GM12891 (cell line): Measurements from ENCODE around the gene ZRANB3.

Experiments used
- PAX5 ChIP-seq: IDR thresholded peaks from 2 replicates; pipeline ENCODE4 v1.6.1; 2011; ENCODE audit warnings: low read length, moderate library complexity, mild to moderate bottlenecking; ENCODE audit not compliant: insufficient read depth, severe bottlenecking
- POLR2A ChIP-seq: IDR thresholded peaks from 2 replicates; pipeline ENCODE4 v1.6.1; 2011; ENCODE audit warnings: low read depth, low read length, control low read depth
- POLR2AphosphoS5 ChIP-seq: IDR thresholded peaks from 2 replicates; pipeline ENCODE4 v1.6.1; 2011; ENCODE audit warnings: low read depth, low read length, control low read depth
- POU2F2 ChIP-seq: IDR thresholded peaks from 2 replicates; pipeline ENCODE4 v1.6.1; 2011; ENCODE audit warnings: low read depth, mild to moderate bottlenecking, control low read depth, low read length, moderate library complexity
- SPI1 ChIP-seq: IDR thresholded peaks from 2 replicates; pipeline ENCODE4 v1.6.1; 2011; ENCODE audit warnings: low read depth, low read length, control low read depth
- TAF1 ChIP-seq: IDR thresholded peaks from 2 replicates; pipeline ENCODE4 v1.6.1; 2011; ENCODE audit warnings: low read depth, low read length, control low read depth

GRCh38 chr2:135227386-135227785, 303.6 kb downstream of the ZRANB3 start:
- no peak for TF ChIP-seq POLR2A
- no peak for TF ChIP-seq PAX5
- TF ChIP-seq POLR2AphosphoS5, result no peak
- TF ChIP-seq TAF1, result no peak
- TF ChIP-seq SPI1, result no peak
- TF ChIP-seq POU2F2, result no peak
